Measurements from ENCODE around the gene VEGFA.

Gene VEGFA

DNA sequence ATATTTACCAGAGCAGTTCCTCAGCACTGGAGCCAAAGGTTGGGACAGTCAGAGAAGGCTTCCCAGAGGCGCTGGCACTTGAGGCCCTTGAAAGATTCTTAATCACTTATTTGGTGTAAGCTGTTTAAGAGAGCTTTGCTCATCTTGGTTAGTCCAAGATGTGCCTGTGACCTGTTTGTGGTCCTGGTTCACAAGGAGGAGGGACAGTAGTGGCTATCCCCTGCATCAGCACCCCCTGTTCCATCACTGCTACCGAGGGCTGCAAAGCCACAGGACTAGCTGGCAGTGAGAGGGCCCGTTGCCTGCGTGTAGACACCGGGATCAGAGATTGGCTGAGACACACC is 35.7 kb downstream of the VEGFA start:
- DNase-seq (ENCODE audit: insufficient read length, low spot score) (no peak), FAIRE-seq (no peak)
- no peak for TF ChIP-seq POLR2AphosphoS5 (IDR thresholded peaks at IDR 0.05; ENCODE audit: low read depth, low read length)
- no peak for TF ChIP-seq SPI1 (IDR thresholded peaks at IDR 0.05; ENCODE audit: low read depth, low read length)
- no peak for TF ChIP-seq TAF1 (IDR thresholded peaks at IDR 0.05; ENCODE audit: low read depth, low read length)
- no peak for TF ChIP-seq POLR2A (IDR thresholded peaks at IDR 0.05; ENCODE audit: low read depth, low read length)
- TF ChIP-seq PAX5 (IDR thresholded peaks at IDR 0.05; ENCODE audit: insufficient read depth, low read length, severe bottlenecking), result no peak
- no peak for TF ChIP-seq POU2F2 (IDR thresholded peaks at IDR 0.05; ENCODE audit: low read depth, low read length)

DNA sequence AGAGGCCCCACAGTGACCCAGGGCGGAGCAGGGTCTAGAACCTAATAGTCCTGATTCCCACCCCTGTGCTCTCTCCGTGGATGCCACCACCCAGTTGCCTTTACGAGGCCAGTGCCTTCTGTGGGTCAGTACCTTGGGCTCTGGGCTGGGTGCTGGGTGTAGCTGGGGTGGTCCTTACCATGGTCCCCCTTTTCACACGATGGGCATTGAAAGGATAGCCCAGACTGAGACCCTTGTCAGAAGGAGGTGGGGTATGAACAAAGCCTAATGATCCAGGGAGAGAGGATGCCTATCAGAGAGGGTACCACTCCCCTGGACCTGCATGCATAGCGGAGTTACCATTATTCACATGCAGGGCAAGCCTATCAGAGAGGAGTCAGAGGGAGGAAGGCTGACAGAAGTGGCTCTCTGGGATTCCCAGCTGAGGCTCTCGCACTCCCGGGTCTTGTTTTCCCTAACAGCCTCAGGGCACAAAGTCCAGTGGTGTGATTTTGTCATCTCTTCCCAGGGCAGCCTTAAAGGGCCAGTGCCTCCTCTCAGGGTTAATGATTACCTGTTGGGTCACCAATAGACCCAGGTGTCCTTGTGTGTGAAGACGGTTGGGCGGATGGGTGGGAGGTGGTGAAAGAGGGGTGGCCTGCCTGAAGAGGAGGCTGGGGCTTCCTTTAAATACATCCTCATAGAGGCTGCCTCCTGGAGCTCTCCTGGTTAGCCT is 36.2 kb downstream of the VEGFA start:
- FAIRE-seq (no peak), DNase-seq (ENCODE audit: insufficient read length, low spot score) (no peak)
- TF ChIP-seq POLR2AphosphoS5 (IDR thresholded peaks at IDR 0.05; ENCODE audit: low read depth, low read length), result no peak
- TF ChIP-seq SPI1 (IDR thresholded peaks at IDR 0.05; ENCODE audit: low read depth, low read length), result no peak
- no peak for TF ChIP-seq POLR2A (IDR thresholded peaks at IDR 0.05; ENCODE audit: low read depth, low read length)
- no peak for TF ChIP-seq TAF1 (IDR thresholded peaks at IDR 0.05; ENCODE audit: low read depth, low read length)
- TF ChIP-seq PAX5 (IDR thresholded peaks at IDR 0.05; ENCODE audit: insufficient read depth, low read length, severe bottlenecking), result no peak
- no peak for TF ChIP-seq POU2F2 (IDR thresholded peaks at IDR 0.05; ENCODE audit: low read depth, low read length)

DNA sequence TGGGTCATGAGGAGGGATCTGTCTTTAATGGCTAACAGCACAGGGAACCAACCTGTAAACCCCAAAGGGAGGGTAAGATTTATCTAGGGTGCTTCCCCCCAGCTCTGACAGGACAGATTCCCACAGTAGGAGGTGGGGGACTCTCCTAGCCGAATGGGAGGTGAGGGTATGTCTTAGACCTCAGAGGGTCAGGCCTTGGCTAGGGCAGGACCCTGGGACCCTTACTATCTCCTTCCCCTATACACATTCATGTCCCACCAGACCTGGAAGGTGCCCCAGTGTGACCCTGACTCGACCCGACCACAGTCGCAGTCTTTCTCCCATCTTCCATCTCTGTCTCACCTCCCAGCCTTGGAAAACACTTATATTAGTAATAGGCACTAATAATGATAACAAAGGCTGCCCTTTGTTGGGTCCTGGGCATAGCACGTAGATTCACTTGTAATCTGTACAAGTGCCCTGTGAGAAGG is 36.8 kb downstream of the VEGFA start:
- no peak for DNase-seq (ENCODE audit: insufficient read length, low spot score)
- TF ChIP-seq POLR2AphosphoS5 (IDR thresholded peaks at IDR 0.05; ENCODE audit: low read depth, low read length) (no peak), POU2F2 (IDR thresholded peaks at IDR 0.05; ENCODE audit: low read depth, low read length) (no peak), SPI1 (IDR thresholded peaks at IDR 0.05; ENCODE audit: low read depth, low read length) (no peak)
- no peak for FAIRE-seq

DNA sequence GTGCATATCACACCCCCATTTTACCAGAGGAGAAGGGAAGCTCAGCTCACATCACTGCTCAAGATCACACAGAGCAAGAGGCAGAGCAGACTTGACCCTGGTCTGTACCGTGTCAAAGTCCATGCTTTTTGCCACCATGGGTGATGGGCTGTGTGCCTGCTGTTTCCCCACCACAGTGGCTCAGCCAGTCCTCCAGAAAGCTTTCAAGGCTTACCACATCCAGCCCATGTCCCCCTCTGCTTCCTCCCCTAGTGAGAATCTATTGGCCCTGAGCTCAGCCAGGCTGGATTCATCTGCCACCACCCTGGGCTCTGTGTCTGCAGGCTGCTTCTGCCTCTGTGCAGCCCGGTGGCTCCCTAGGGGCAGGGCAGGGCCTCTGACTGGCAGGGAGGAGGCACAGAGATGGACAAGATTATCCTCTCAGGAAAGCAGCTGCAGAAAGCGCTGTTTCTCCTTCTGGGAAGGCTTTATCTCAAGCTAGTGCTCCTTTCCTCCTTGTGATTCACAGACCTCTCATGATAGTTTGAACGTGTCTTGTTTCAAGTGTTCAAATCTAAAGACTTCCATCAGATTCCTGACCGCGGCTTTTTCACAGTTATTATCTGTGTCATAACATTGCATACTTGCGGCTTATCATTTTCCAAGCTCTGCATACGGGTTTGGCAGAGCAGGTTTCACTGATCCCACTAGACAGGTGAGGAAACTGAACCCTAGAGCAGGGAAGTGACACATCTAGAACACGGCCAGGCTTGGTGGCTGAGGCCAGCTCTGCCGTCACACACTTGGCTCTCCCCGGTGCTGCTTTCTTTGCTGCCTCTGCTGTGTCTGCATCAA is 37.4 kb downstream of the VEGFA start:
- FAIRE-seq, result no peak
- no peak for TF ChIP-seq POU2F2 (IDR thresholded peaks at IDR 0.05; ENCODE audit: low read depth, low read length)
- TF ChIP-seq TAF1 (IDR thresholded peaks at IDR 0.05; ENCODE audit: low read depth, low read length), result no peak
- no peak for TF ChIP-seq SPI1 (IDR thresholded peaks at IDR 0.05; ENCODE audit: low read depth, low read length)
- no peak for TF ChIP-seq POLR2A (IDR thresholded peaks at IDR 0.05; ENCODE audit: low read depth, low read length)
- no peak for TF ChIP-seq PAX5 (IDR thresholded peaks at IDR 0.05; ENCODE audit: insufficient read depth, low read length, severe bottlenecking)
- no peak for TF ChIP-seq POLR2AphosphoS5 (IDR thresholded peaks at IDR 0.05; ENCODE audit: low read depth, low read length)
- no peak for DNase-seq (ENCODE audit: insufficient read length, low spot score)

DNA sequence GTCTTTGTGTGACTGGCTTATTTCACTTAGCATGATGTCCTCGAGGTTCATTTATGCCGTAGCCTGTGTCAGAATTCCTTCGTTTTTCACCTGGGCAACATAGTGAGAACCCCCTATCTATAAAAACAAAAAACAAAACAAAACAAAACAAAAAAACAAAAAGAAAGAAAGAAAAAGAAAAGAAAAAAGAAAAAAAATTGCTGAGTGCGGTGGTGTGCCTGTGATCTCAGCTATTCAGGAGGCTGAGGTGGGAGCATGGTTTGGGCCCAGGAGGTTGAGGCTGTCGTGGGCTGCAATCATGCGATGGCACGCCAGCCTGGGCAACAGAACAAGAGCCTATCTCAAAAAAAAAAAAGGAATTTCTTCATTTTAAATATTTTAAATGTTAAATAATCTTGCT is 38.4 kb downstream of the VEGFA start:
- DNase-seq (ENCODE audit: insufficient read length, low spot score) (no peak), FAIRE-seq (no peak)
- no peak for TF ChIP-seq TAF1 (IDR thresholded peaks at IDR 0.05; ENCODE audit: low read depth, low read length)
- no peak for TF ChIP-seq SPI1 (IDR thresholded peaks at IDR 0.05; ENCODE audit: low read depth, low read length)
- no peak for TF ChIP-seq POLR2AphosphoS5 (IDR thresholded peaks at IDR 0.05; ENCODE audit: low read depth, low read length)
- no peak for TF ChIP-seq POLR2A (IDR thresholded peaks at IDR 0.05; ENCODE audit: low read depth, low read length)
- no peak for TF ChIP-seq PAX5 (IDR thresholded peaks at IDR 0.05; ENCODE audit: insufficient read depth, low read length, severe bottlenecking)
- no peak for TF ChIP-seq POU2F2 (IDR thresholded peaks at IDR 0.05; ENCODE audit: low read depth, low read length)

DNA sequence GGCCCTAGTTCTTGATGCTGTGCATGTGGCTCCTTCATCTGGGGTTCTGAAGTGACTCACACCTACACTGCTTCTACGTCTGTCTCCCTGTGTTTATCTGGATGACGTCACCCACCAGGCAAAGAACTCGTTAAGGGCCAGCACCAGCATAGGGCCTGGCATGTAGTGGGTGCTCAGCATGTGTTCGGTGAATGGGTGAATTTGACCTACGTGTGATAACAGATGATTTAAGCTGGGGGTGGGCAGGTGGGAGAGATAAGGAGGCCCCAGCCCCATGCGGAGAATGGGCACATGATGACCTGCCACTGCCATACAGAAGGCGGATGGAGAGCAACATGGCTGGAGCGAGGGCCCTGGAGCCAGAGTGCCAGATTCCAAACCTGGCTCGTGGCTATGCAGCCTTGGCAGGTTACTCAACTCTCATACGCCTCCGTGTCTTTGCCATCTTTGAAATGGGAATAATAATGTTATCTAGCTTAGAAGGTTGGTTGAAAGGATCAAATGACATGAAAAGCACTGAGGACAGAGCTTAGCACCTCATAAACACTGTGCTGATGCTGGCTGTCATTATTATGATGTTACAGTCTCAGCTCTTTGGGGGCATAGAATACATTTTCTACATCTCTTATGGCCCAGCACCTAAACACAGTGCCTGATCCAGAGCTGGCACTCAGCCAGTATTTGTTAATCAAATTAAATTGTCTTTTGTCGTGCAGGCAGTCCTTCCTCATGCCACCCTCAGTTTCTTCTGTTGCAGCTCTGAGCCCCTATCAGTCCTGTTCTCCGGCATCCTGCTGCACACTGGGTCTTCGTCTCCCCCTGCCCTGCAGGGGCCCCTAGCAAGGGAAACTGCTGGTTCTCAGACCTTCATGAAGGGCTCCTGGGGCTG is 39.6 kb downstream of the VEGFA start:
- TF ChIP-seq POU2F2 (IDR thresholded peaks at IDR 0.05; ENCODE audit: low read depth, low read length) (no peak), POLR2AphosphoS5 (IDR thresholded peaks at IDR 0.05; ENCODE audit: low read depth, low read length) (no peak), TAF1 (IDR thresholded peaks at IDR 0.05; ENCODE audit: low read depth, low read length) (no peak), SPI1 (IDR thresholded peaks at IDR 0.05; ENCODE audit: low read depth, low read length) (no peak), PAX5 (IDR thresholded peaks at IDR 0.05; ENCODE audit: insufficient read depth, low read length, severe bottlenecking) (no peak), POLR2A (IDR thresholded peaks at IDR 0.05; ENCODE audit: low read depth, low read length) (no peak)
- no peak for DNase-seq (ENCODE audit: insufficient read length, low spot score)
- no peak for FAIRE-seq

DNA sequence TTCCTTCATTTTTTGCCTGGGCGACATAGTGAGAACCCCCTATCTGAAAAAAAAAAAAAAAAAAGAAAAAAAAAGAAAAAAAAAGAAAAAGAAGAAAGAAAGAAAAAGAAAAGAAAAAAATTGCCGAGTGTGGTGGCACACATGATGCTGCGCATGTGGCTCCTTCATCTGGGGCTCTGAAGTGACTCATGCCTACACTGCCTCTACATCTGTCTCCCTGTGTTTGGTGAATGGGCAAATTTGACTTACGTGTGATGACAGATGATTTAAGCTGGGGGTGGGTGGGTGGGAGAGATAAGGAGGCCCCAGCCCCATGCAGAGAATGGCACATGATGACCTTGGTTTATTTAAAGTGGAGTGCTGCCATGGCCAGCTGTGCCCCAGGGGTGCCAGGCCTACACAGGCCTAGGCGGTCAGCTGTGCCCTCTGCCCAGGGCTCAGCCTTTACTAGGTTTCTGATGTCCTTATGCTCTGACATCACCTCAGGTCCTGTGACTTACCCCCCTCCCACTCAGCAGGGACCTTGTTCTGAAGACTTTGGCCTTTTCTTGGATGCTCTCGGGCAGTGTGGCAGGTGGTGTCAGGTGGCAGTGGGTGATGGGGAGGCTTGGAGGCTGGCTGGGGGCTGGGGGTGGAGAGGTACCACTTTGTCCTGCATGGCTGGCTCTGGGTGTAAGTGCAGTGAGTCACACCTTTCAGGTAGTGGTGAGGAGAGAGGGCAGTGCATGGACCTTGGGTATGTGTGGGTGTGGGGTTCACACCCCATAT is 41.1 kb downstream of the VEGFA start:
- no peak for TF ChIP-seq TAF1 (IDR thresholded peaks at IDR 0.05; ENCODE audit: low read depth, low read length)
- no peak for TF ChIP-seq POU2F2 (IDR thresholded peaks at IDR 0.05; ENCODE audit: low read depth, low read length)
- TF ChIP-seq POLR2A (IDR thresholded peaks at IDR 0.05; ENCODE audit: low read depth, low read length), result no peak
- TF ChIP-seq POLR2AphosphoS5 (IDR thresholded peaks at IDR 0.05; ENCODE audit: low read depth, low read length), result no peak
- no peak for TF ChIP-seq SPI1 (IDR thresholded peaks at IDR 0.05; ENCODE audit: low read depth, low read length)
- TF ChIP-seq PAX5 (IDR thresholded peaks at IDR 0.05; ENCODE audit: insufficient read depth, low read length, severe bottlenecking), result no peak
- DNase-seq (ENCODE audit: insufficient read length, low spot score) (no peak), FAIRE-seq (no peak)

DNA sequence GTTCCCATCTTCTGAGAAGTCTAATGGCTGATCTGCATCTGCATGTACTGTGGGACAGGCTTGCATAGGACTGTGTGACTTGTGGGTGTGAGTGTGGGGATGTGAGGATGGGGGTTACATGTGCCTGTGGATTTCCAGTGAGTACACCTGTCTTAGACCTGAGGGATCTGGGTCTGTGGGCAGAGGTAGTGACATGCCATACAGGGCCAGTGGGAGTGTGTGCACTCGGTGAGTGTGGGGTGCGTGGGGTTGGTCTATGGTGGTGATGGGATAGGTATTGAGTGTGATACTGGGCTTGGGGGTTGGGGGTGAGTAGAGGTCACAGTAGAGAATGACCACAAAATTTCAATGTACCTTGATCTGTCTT is 41.7 kb downstream of the VEGFA start:
- FAIRE-seq, result no peak
- no peak for DNase-seq (ENCODE audit: insufficient read length, low spot score)
- TF ChIP-seq POU2F2 (IDR thresholded peaks at IDR 0.05; ENCODE audit: low read depth, low read length) (no peak), SPI1 (IDR thresholded peaks at IDR 0.05; ENCODE audit: low read depth, low read length) (no peak), TAF1 (IDR thresholded peaks at IDR 0.05; ENCODE audit: low read depth, low read length) (no peak), PAX5 (IDR thresholded peaks at IDR 0.05; ENCODE audit: insufficient read depth, low read length, severe bottlenecking) (no peak), POLR2AphosphoS5 (IDR thresholded peaks at IDR 0.05; ENCODE audit: low read depth, low read length) (no peak), POLR2A (IDR thresholded peaks at IDR 0.05; ENCODE audit: low read depth, low read length) (no peak)

Data from GM12891 (cell line).